Type B pancreatic cell (in vitro differentiated cells): Measurements from ENCODE around the gene CACNG7. TPM values are rescaled to one million over a fixed set of nuclear protein-coding genes. Genes with fewer than 3 reads are reported as not detected.

Experiments used
- DNase-seq: peaks from one replicate; pipeline ENCODE4 v3.0.0; 2021; ENCODE audit warnings: mixed read lengths; ENCODE audit not compliant: unreplicated experiment; ENCODE audit errors: extremely low spot score
- H3K27ac Mint-ChIP-seq: 2 replicates; pipeline ENCODE4 v1.8.0; 2021; ENCODE audit warnings: mild to moderate bottlenecking, mixed read lengths
- H3K27me3 Mint-ChIP-seq: 2 replicates; pipeline ENCODE4 v1.8.0; 2021; ENCODE audit warnings: mixed read lengths
- H3K36me3 Mint-ChIP-seq: 2 replicates; pipeline ENCODE4 v1.8.0; 2021; ENCODE audit warnings: mixed read lengths
- H3K4me1 Mint-ChIP-seq: one replicate; pipeline ENCODE4 v1.8.0; 2021; ENCODE audit warnings: mixed read lengths; ENCODE audit not compliant: unreplicated experiment
- H3K4me3 Mint-ChIP-seq: 2 replicates; pipeline ENCODE4 v1.8.0; 2021; ENCODE audit warnings: mild to moderate bottlenecking, mixed read lengths
- H3K9me3 Mint-ChIP-seq: 2 replicates; pipeline ENCODE4 v1.8.0; 2021; ENCODE audit warnings: mixed read lengths
- CTCF ChIP-seq: fragments of 200-600 bp; sonication (generic); conservative IDR thresholded peaks from 2 replicates; pipeline ENCODE4 v1.5.0; 2021; ENCODE audit warnings: antibody characterized with exemption, mild to moderate bottlenecking
- total RNA-seq: library from RNA; stranded (reverse); gene quantifications from 2 replicates; pipeline ENCODE4 v1.2.1, GENCODE V29; 2021; ENCODE audit warnings: low replicate concordance

The CACNG7 gene
- total RNA-seq, 1 donor from 2014 or later = 6.0 TPM

GRCh38 chr19:53898166-53898565 is 10.9 kb upstream of the CACNG7 start:
- no peak for DNase-seq
- no peaks in the 10 kb centered on the region for H3K9me3 Mint-ChIP-seq
- H3K36me3 Mint-ChIP-seq = no peaks in the 10 kb centered on the region
- no peak for TF ChIP-seq CTCF
- H3K27me3 Mint-ChIP-seq = peaks cover 46% of the 10 kb centered on the region
- no peaks in the 10 kb centered on the region for H3K4me1 Mint-ChIP-seq
- H3K27ac Mint-ChIP-seq = no peak overlapping the region
- no peak overlapping the region for H3K4me3 Mint-ChIP-seq

- no peak for TF ChIP-seq CTCF
- H3K27ac Mint-ChIP-seq = no peak overlapping the region
- H3K36me3 Mint-ChIP-seq = no peaks in the 10 kb centered on the region
- H3K9me3 Mint-ChIP-seq = no peaks in the 10 kb centered on the region
- H3K4me1 Mint-ChIP-seq = no peaks in the 10 kb centered on the region
- H3K27me3 Mint-ChIP-seq = peaks cover 47% of the 10 kb centered on the region
- no peak overlapping the region for H3K4me3 Mint-ChIP-seq
- no peak for DNase-seq
Observed at GRCh38 chr19:53898636-53899341, 10.3 kb upstream of the CACNG7 start.

- Mint-ChIP-seq H3K27me3 (peaks cover 58% of the 10 kb centered on the region), H3K4me3 (no peak overlapping the region), H3K27ac (no peak overlapping the region), H3K4me1 (no peaks in the 10 kb centered on the region), H3K9me3 (no peaks in the 10 kb centered on the region), H3K36me3 (no peaks in the 10 kb centered on the region)
- no peak for TF ChIP-seq CTCF
- DNase-seq = no peak
Observed at GRCh38 chr19:53900191-53900860, 8.8 kb upstream of the CACNG7 start.

GRCh38 chr19:53903055-53903680 is 5.9 kb upstream of the CACNG7 start:
- Mint-ChIP-seq H3K27me3 (peaks cover 69% of the 10 kb centered on the region), H3K4me1 (peaks cover 8% of the 10 kb centered on the region), H3K9me3 (no peaks in the 10 kb centered on the region), H3K4me3 (no peak overlapping the region), H3K36me3 (no peaks in the 10 kb centered on the region), H3K27ac (no peak overlapping the region)
- no peak for TF ChIP-seq CTCF
- no peak for DNase-seq

- H3K27ac Mint-ChIP-seq = no peak overlapping the region
- peaks cover 70% of the 10 kb centered on the region for H3K27me3 Mint-ChIP-seq
Observed at GRCh38 chr19:53904909-53905308, 4.2 kb upstream of the CACNG7 start.

More at GRCh38 chr19:53904909-53905308, 4.2 kb upstream of the CACNG7 start:
- H3K36me3 Mint-ChIP-seq = no peaks in the 10 kb centered on the region
- peaks cover 13% of the 10 kb centered on the region for H3K4me1 Mint-ChIP-seq
- H3K9me3 Mint-ChIP-seq = no peaks in the 10 kb centered on the region
- H3K4me3 Mint-ChIP-seq = no peak overlapping the region
- DNase-seq = no peak
- TF ChIP-seq CTCF = no peak
